Measurements from ENCODE around the gene CORIN. TPM values are rescaled to one million over a fixed set of nuclear protein-coding genes. Genes with fewer than 3 reads are reported as not detected.
A peak's percentile ranks its signal among the peaks of the same experiment; 100 is the strongest.

The CORIN gene, protein sequence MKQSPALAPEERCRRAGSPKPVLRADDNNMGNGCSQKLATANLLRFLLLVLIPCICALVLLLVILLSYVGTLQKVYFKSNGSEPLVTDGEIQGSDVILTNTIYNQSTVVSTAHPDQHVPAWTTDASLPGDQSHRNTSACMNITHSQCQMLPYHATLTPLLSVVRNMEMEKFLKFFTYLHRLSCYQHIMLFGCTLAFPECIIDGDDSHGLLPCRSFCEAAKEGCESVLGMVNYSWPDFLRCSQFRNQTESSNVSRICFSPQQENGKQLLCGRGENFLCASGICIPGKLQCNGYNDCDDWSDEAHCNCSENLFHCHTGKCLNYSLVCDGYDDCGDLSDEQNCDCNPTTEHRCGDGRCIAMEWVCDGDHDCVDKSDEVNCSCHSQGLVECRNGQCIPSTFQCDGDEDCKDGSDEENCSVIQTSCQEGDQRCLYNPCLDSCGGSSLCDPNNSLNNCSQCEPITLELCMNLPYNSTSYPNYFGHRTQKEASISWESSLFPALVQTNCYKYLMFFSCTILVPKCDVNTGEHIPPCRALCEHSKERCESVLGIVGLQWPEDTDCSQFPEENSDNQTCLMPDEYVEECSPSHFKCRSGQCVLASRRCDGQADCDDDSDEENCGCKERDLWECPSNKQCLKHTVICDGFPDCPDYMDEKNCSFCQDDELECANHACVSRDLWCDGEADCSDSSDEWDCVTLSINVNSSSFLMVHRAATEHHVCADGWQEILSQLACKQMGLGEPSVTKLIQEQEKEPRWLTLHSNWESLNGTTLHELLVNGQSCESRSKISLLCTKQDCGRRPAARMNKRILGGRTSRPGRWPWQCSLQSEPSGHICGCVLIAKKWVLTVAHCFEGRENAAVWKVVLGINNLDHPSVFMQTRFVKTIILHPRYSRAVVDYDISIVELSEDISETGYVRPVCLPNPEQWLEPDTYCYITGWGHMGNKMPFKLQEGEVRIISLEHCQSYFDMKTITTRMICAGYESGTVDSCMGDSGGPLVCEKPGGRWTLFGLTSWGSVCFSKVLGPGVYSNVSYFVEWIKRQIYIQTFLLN
- total RNA-seq: not detected

DNA sequence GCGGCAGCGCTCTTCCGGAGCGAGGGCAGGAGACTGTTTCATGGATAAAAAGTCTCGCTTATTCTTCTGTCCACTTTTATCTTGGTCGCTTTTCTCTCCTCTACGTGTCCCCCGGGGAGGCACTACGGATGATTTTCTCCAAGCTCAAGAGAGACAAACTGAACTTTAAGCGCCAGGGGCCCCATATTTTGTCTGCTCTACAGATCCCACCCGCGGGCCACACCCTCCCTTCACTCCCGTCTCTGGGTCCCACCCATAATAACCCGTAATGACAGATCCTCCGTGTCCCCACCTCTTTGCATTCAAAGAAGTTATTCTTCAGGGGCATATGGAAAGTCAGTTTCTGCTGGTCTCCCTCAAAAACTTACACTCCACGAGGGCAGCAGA, at the start of gene CORIN:
Gene CORIN, minus strand, starts transcription at position 160 of the 387 bp plus-strand sequence. Its CDS starts 118 bp downstream, at position 42.
- peaks cover 30% of the 10 kb centered on the region for H3K4me1 Mint-ChIP-seq
- H3K27ac Mint-ChIP-seq: no peak within 1 kb of the TSS

DNA sequence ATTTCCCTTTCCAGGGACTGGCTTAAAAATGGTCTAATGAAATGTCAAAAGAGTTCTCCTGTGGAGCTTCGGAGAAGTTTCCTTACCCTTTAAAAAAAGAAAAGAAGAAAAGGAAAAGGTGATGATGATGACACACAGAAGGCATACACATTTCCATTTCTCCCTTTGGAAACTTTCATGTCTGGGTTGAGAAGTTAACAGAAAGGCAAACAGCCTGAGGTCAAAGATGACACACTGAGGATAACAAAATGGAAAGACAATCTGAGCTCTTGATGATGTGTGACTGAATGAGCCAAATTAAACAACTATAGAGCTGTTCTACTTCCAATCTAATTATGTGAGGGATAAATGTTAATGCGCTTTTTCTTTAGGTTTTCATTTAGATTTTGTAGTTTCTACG, 44.4 kb upstream of the CORIN start:
- H3K27ac Mint-ChIP-seq: no peak overlapping the region
- H3K4me1 Mint-ChIP-seq: peaks cover 3% of the 10 kb centered on the region
- H3K9me3 Mint-ChIP-seq: no peaks in the 10 kb centered on the region
- DNase-seq: no peak
- peaks cover 23% of the 10 kb centered on the region for H3K36me3 Mint-ChIP-seq
- H3K27me3 Mint-ChIP-seq: no peaks in the 10 kb centered on the region
- no peak overlapping the region for H3K4me3 Mint-ChIP-seq

More for the DNA sequence above, at the start of gene CORIN:
- no peak for DNase-seq
- H3K27me3 Mint-ChIP-seq: peaks cover 28% of the 10 kb centered on the region
- H3K36me3 Mint-ChIP-seq: no peaks in the 10 kb centered on the region
- H3K4me3 Mint-ChIP-seq: peak within 1 kb of the TSS; percentile 79
- H3K9me3 Mint-ChIP-seq: peaks cover 2% of the 10 kb centered on the region

DNA sequence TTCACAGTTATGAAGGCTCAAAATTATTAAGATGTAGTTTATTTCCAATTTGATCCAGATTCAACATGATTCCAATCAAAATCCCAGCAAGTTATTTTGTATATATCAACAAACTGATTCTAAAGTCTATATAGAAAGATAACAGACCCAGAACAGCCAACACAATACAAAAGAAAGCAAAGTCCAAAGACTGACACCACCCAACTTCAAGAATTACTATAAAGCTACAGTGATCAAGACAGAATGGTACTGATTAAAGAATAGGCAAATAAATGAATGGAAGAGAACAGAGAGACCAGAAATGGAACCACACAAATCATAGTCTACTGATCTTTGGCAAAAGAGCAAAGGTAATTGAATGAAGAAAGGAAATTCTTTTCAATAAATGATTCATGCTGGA, 41.6 kb upstream of the CORIN start:
- H3K4me3 Mint-ChIP-seq: no peak overlapping the region
- peaks cover 36% of the 10 kb centered on the region for H3K36me3 Mint-ChIP-seq
- DNase-seq: no peak
- H3K4me1 Mint-ChIP-seq: peaks cover 11% of the 10 kb centered on the region
- H3K9me3 Mint-ChIP-seq: no peaks in the 10 kb centered on the region
- no peak overlapping the region for H3K27ac Mint-ChIP-seq
- H3K27me3 Mint-ChIP-seq: no peaks in the 10 kb centered on the region

DNA sequence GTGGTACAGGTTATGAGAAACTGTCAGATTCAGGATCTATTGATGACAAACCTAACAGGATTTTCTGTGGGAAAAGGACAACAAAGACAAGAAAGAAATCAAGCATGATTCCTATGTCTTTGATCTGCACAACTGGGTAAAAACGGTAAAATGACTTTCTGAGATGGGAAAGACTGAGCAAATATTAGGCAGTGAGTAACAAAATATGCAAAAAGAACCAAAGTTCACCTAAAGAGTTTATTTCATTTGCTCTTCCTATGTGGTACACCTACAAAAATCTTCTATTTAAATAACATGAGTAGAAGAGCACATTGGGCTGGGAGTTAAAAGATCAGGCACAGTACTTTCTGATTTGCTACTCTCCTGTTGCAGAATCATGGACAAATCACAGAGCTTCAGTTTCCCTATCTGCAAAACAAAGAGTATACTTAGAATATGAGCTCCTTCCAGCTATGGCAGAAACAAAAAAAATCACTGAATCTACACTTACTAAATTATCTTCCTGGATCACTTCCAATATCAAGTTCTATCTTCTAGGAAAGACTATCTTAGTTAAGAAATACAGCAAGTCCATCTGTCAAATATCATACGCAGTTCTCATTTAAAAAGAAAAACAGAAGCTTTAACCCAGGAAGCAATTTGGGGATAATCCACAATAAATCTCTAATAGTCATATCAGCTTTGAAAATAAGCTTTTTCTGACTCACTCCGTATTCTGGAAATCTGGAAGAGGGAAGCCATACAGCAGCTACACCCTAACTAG, 39.1 kb upstream of the CORIN start:
- Mint-ChIP-seq H3K36me3 (peaks cover 50% of the 10 kb centered on the region), H3K4me1 (peaks cover 22% of the 10 kb centered on the region), H3K27me3 (no peaks in the 10 kb centered on the region), H3K27ac (no peak overlapping the region), H3K4me3 (no peak overlapping the region), H3K9me3 (peaks cover 4% of the 10 kb centered on the region)
- DNase-seq: no peak

DNA sequence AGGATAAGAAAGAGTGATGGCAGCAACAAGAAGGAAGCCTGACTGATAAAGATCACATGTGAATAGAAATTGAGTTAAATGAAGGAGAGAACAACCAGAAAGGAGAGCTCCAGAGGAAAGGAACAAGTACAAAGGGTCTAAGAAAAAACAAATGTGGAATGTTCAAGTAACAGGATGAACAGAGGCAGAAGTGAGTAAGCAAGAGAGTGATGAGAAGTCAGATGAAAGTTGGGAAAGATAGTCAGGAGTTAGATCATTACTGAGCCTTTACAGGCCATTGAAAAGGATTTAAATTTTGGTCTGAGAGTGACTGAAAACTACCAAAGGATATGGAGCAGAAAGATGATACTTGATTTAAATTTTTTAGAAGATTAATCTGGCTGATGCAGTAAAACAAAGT, 38.4 kb upstream of the CORIN start:
- Mint-ChIP-seq H3K27ac (no peak overlapping the region), H3K4me1 (peaks cover 22% of the 10 kb centered on the region), H3K27me3 (no peaks in the 10 kb centered on the region), H3K9me3 (peaks cover 4% of the 10 kb centered on the region), H3K4me3 (no peak overlapping the region), H3K36me3 (peaks cover 50% of the 10 kb centered on the region)
- no peak for DNase-seq

DNA sequence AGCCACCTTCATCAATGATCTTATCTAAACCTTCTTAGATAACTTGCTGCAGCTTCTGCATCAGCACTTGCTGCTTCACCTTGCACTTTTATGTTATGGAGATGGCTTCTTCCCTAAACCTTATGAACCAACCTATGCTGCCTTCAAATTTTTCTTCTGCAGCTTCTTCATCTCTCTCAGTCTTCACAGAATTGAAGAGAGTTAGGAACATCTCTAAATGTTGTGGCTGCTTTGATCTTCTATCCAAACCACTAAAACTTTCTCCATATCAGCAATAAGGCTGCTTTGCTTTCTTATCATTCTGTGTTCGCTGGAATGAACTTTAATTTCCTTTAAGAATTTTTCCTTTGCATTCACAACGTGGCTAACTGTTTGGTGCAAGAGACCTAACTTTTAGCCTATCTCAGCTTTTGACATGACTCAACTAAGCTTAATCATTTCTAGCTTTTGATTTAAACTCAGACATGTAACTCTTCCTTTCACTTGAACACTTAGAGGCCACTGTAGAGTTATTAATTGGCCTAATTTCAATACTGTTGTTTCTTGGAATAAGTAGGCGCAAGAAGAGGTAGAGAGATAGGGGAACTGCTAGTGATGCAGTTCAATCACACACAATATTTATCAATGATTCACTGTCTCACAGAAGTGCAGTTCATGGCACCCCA, 36.1 kb upstream of the CORIN start:
- Mint-ChIP-seq H3K36me3 (peaks cover 62% of the 10 kb centered on the region), H3K27ac (peak overlapping the region; percentile 76), H3K4me1 (peaks cover 24% of the 10 kb centered on the region), H3K4me3 (no peak overlapping the region), H3K9me3 (peaks cover 4% of the 10 kb centered on the region), H3K27me3 (no peaks in the 10 kb centered on the region)
- DNase-seq: no peak

DNA sequence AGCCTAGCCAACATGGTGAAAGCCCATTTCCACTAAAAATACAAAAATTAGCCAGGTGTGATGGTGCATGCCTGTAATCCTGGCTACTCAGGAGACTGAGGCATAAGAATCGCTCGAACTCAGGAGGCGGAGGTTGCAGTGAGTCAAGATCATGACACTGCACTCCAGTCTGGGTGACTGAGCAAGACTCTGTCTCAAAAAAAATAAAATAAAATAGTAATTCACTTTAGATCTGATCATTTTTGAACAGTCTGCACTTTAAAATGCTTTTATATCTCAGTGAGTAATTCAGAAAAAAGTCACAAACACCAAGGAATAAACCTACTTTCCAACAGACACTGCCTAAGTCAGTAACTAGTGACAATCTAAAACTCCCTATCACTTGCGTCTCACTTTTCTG, 25.6 kb upstream of the CORIN start:
- peaks cover 29% of the 10 kb centered on the region for H3K36me3 Mint-ChIP-seq
- H3K4me1 Mint-ChIP-seq: peaks cover 2% of the 10 kb centered on the region
- H3K4me3 Mint-ChIP-seq: no peak overlapping the region
- DNase-seq: no peak
- H3K27me3 Mint-ChIP-seq: no peaks in the 10 kb centered on the region
- H3K27ac Mint-ChIP-seq: no peak overlapping the region
- H3K9me3 Mint-ChIP-seq: no peaks in the 10 kb centered on the region

DNA sequence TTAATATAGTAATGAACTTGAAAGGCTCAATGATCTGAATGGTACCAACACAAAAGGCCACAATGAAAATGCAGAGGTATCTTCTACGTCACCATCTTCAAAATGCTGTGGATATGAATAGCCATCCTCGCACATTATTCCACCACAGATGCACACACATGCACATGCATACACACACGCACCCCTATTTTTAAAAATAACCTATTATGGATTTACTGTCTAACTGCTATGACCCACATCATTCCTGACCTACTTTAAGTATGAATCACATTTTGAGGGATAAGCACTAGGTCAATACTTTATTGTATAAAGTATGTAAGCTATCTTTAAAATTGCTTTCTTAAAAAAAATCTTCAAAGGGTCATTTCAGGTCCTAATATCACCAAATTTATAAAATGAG, 24.4 kb upstream of the CORIN start:
- Mint-ChIP-seq H3K4me3 (no peak overlapping the region), H3K9me3 (no peaks in the 10 kb centered on the region), H3K4me1 (peaks cover 2% of the 10 kb centered on the region), H3K27me3 (no peaks in the 10 kb centered on the region), H3K36me3 (peaks cover 18% of the 10 kb centered on the region), H3K27ac (no peak overlapping the region)
- no peak for DNase-seq

DNA sequence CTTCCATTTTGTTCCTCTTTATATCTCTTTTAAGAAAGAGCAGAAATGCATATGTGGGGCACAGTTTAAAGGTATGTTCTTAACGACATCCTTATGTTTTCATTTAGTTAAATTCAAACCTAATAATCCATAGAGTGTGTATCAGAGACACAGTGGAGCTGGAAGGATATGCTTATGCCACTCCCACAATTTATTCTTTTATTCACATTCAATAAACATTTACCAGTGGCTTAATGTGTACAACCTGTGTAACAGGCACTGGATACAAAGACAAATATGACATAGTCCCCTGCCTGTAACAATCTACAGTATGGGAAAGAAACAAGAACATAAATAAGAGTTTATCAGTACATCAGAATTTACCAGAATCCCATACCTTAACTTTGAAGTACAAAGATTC, 22.4 kb upstream of the CORIN start:
- Mint-ChIP-seq H3K4me1 (peaks cover 2% of the 10 kb centered on the region), H3K9me3 (no peaks in the 10 kb centered on the region), H3K36me3 (peaks cover 13% of the 10 kb centered on the region), H3K4me3 (no peak overlapping the region), H3K27ac (no peak overlapping the region), H3K27me3 (no peaks in the 10 kb centered on the region)
- DNase-seq: no peak

DNA sequence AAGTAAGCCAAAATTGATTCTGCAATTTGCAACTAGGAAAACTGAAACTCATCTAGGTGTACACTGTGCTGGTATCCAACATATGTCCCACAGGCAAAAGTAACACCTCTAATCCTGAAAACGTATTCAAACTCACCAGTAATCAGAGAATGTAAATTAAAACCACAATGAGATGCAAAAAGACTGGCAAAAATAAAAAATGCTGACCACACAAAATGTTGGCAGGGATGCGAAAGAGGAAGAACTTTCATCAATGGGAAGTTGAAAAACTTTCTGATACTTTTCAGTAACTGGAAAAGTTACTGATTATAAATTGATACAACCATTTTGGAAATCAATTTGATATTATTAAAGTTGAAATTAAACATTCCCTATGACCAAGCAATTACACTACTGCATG, 20.1 kb upstream of the CORIN start:
- H3K27me3 Mint-ChIP-seq: no peaks in the 10 kb centered on the region
- no peak overlapping the region for H3K4me3 Mint-ChIP-seq
- peaks cover 15% of the 10 kb centered on the region for H3K36me3 Mint-ChIP-seq
- H3K4me1 Mint-ChIP-seq: peaks cover 2% of the 10 kb centered on the region
- DNase-seq: no peak
- no peak overlapping the region for H3K27ac Mint-ChIP-seq
- H3K9me3 Mint-ChIP-seq: no peaks in the 10 kb centered on the region

DNA sequence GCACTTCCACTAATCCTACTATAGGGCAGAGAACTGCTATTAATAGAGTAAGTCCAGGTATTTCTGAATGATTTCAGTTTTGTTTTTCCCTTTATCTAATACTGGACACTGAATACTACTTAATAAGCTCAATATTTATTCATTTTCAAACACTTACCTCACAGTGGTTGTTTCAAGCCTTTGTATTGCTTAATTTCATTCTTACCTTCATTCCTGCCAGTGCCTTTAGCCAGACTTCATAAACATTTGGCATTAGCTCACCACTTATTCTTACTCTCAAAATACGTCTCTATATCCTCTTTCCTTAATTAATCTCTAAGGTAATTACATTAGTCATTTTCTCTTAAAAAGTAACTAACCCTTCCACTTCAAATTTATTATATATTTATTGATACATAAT, 18.8 kb upstream of the CORIN start:
- H3K4me3 Mint-ChIP-seq: no peak overlapping the region
- no peaks in the 10 kb centered on the region for H3K27me3 Mint-ChIP-seq
- H3K4me1 Mint-ChIP-seq: peaks cover 2% of the 10 kb centered on the region
- peaks cover 20% of the 10 kb centered on the region for H3K36me3 Mint-ChIP-seq
- no peak for DNase-seq
- H3K27ac Mint-ChIP-seq: no peak overlapping the region
- no peaks in the 10 kb centered on the region for H3K9me3 Mint-ChIP-seq

DNA sequence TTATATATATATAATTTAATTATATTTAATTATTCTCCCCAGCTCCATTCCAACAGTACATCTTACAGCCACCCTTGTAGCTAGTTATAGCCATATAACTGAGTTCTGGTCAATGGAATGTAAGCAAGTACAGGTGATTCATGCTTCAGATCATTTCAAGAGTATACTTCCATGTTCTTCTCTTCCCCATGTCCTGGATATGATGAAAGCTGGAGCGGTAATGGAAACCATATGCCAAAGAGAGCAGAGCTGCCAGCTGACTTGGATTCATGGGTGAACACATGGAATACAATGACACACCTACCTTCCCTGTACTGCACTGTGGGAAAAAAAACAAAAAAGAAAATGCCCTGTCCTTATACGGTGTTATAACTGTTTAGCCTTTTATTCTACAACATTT, 17.5 kb upstream of the CORIN start:
- Mint-ChIP-seq H3K36me3 (peaks cover 20% of the 10 kb centered on the region), H3K27me3 (no peaks in the 10 kb centered on the region), H3K4me1 (peaks cover 2% of the 10 kb centered on the region), H3K27ac (no peak overlapping the region), H3K9me3 (no peaks in the 10 kb centered on the region), H3K4me3 (no peak overlapping the region)
- DNase-seq: no peak

DNA sequence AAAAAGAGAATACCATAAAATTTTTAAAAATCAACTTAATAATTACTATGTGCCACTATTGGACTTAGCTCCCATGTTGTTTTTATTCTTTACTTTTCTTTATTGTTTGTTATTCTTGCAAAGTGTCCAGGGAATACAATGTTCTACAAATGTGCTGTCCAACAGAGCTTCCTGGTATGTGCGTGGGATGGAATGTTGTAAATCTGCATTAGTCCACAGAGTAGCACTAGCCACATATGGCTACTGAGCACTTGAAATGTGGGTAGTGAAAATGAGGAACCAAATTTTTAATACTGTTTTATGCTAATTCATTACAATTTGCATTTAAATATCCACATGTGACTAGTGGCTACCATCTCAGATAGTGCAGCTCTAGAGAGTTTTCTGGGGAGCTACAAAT, 14.3 kb upstream of the CORIN start:
- peaks cover 28% of the 10 kb centered on the region for H3K36me3 Mint-ChIP-seq
- no peak for DNase-seq
- no peak overlapping the region for H3K4me3 Mint-ChIP-seq
- no peaks in the 10 kb centered on the region for H3K9me3 Mint-ChIP-seq
- no peak overlapping the region for H3K27ac Mint-ChIP-seq
- no peaks in the 10 kb centered on the region for H3K27me3 Mint-ChIP-seq
- H3K4me1 Mint-ChIP-seq: no peaks in the 10 kb centered on the region

DNA sequence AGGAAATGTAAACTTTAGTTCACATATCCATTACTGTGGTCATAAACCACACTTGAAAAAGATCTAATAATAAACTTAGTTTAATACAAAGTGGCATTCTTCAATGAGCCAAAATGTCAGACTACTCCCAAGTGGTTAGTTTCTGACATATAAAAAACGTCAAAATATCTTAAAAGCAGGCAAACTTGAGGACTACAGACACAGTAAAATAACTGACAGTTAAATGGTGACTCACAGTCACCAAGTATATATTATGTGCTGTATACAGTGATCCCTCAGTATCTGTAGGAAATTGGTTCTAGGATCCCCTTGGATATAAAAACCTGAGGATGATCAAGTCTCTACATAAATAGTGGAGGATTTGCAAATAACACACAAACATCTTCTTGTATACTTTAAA, 11.6 kb upstream of the CORIN start:
- Mint-ChIP-seq H3K27me3 (no peaks in the 10 kb centered on the region), H3K4me1 (no peaks in the 10 kb centered on the region), H3K36me3 (peaks cover 39% of the 10 kb centered on the region), H3K27ac (no peak overlapping the region), H3K4me3 (no peak overlapping the region), H3K9me3 (peaks cover 2% of the 10 kb centered on the region)
- no peak for DNase-seq
